OCI-LY1 (cell line): ENCODE data around the gene BOD1.
A peak's percentile ranks its signal among the peaks of the same experiment; 100 is the strongest.

Experiments used
- H2AFZ ChIP-seq: fragments of 200-600 bp; sonication (generic), shearing (Covaris generic); 2 replicates; pipeline ENCODE4 v1.6.0; 2014; ENCODE audit warnings: antibody characterized with exemption, mild to moderate bottlenecking, low read length
- H3F3A ChIP-seq: fragments of 200-600 bp; sonication (generic), shearing (Covaris generic); 2 replicates; pipeline ENCODE4 v1.6.0; 2014; ENCODE audit warnings: mild to moderate bottlenecking, antibody characterized with exemption, low read length, moderate library complexity; ENCODE audit not compliant: insufficient read depth
- H3K27ac ChIP-seq: fragments of 200-600 bp; sonication (generic); 2 replicates; pipeline ENCODE4 v1.5.1; 2014; ENCODE audit warnings: low read length, mixed run types, mild to moderate bottlenecking, low read depth; ENCODE audit not compliant: poor library complexity, severe bottlenecking
- H3K27me3 ChIP-seq: fragments of 200-600 bp; sonication (generic); 2 replicates; pipeline ENCODE4 v1.6.0; 2014; ENCODE audit warnings: antibody characterized with exemption, mild to moderate bottlenecking, low read length, moderate library complexity; ENCODE audit not compliant: insufficient read depth
- H3K36me3 ChIP-seq: fragments of 200-600 bp; sonication (generic); 2 replicates; pipeline ENCODE4 v1.6.1; 2014; ENCODE audit warnings: mild to moderate bottlenecking, antibody characterized with exemption, low read length, moderate library complexity, mixed read lengths; ENCODE audit not compliant: insufficient read depth
- H3K4me1 ChIP-seq: fragments of 200-600 bp; sonication (generic); 2 replicates; pipeline ENCODE4 v1.5.1; 2014; ENCODE audit warnings: mild to moderate bottlenecking, low read length, moderate library complexity; ENCODE audit not compliant: insufficient read depth, severe bottlenecking
- H3K4me2 ChIP-seq: fragments of 200-600 bp; sonication (generic), shearing (Covaris generic); 2 replicates; pipeline ENCODE4 v1.6.1; 2014; ENCODE audit warnings: low read length
- H3K4me3 ChIP-seq: fragments of 200-600 bp; sonication (generic); 2 replicates; pipeline ENCODE4 v1.5.1; 2014; ENCODE audit warnings: low read length, low read depth, mild to moderate bottlenecking, mixed read lengths; ENCODE audit not compliant: poor library complexity, severe bottlenecking
- H3K79me2 ChIP-seq: fragments of 200-600 bp; shearing (Covaris generic); 2 replicates; pipeline ENCODE4 v1.6.1; 2016; ENCODE audit warnings: mixed run types, low read length, mixed read lengths; ENCODE audit not compliant: insufficient read depth
- H3K9ac ChIP-seq: fragments of 200-600 bp; sonication (generic), shearing (Covaris generic); 2 replicates; pipeline ENCODE4 v1.6.1; 2014; ENCODE audit warnings: mild to moderate bottlenecking, low read length, mixed read lengths
- H3K9me2 ChIP-seq: fragments of 200-600 bp; sonication (generic), shearing (Covaris generic); 2 replicates; pipeline ENCODE4 v1.6.1; 2014; ENCODE audit warnings: low read depth, mild to moderate bottlenecking, low read length, mixed read lengths
- H3K9me3 ChIP-seq: fragments of 200-600 bp; shearing (Covaris generic); 2 replicates; pipeline ENCODE4 v1.6.1; 2014; ENCODE audit warnings: low read length, mixed read lengths
- H4K20me1 ChIP-seq: fragments of 200-600 bp; sonication (generic), shearing (Covaris generic); 2 replicates; pipeline ENCODE4 v1.6.0; 2016; ENCODE audit warnings: mild to moderate bottlenecking, low read length; ENCODE audit not compliant: insufficient read depth
- EZH2 ChIP-seq: fragments of 200-600 bp; sonication (generic), shearing (Covaris generic); IDR thresholded peaks from 2 replicates; pipeline ENCODE4 v1.8.0; 2017; ENCODE audit warnings: borderline replicate concordance, mixed run types, mild to moderate bottlenecking, antibody characterized with exemption, low read length, moderate library complexity, mixed read lengths
- TF ChIP-seq, protein P1 (sequence below): fragments of 200-600 bp; sonication (generic), shearing (Covaris generic); IDR thresholded peaks from 2 replicates; pipeline ENCODE4 v1.5.1; 2017; ENCODE audit warnings: mild to moderate bottlenecking, antibody characterized with exemption, low read length, moderate library complexity, mixed read lengths

BOD1 gene

GRCh38 chr5:173616577-173617118, at the start of gene BOD1:
BOD1 (minus strand) TSS chr5:173616650; CDS start chr5:173616436, 214 bp downstream.
- H2AFZ ChIP-seq: peak within 1 kb of the TSS; percentile 96; the same call in 1 of the 2 replicates
- H3K9ac ChIP-seq: peak within 1 kb of the TSS; percentile 91
- H3K4me2 ChIP-seq: peak within 1 kb of the TSS; percentile 82
- H3K79me2 ChIP-seq: peaks cover 34% of the 10 kb centered on the region
- peak within 1 kb of the TSS; percentile 95 for H3K4me3 ChIP-seq
- H3K4me1 ChIP-seq: peaks cover 36% of the 10 kb centered on the region
- peaks cover 31% of the 10 kb centered on the region for H3K36me3 ChIP-seq
- H3K27me3 ChIP-seq: no peaks in the 10 kb centered on the region
- H3K9me2 ChIP-seq: no peaks in the 10 kb centered on the region
- peak within 1 kb of the TSS; percentile 61 for H3K27ac ChIP-seq
- H3F3A ChIP-seq: no peaks in the 10 kb centered on the region
- no peaks in the 10 kb centered on the region for H4K20me1 ChIP-seq
- no peaks in the 10 kb centered on the region for H3K9me3 ChIP-seq
- TF ChIP-seq, protein P1, sequence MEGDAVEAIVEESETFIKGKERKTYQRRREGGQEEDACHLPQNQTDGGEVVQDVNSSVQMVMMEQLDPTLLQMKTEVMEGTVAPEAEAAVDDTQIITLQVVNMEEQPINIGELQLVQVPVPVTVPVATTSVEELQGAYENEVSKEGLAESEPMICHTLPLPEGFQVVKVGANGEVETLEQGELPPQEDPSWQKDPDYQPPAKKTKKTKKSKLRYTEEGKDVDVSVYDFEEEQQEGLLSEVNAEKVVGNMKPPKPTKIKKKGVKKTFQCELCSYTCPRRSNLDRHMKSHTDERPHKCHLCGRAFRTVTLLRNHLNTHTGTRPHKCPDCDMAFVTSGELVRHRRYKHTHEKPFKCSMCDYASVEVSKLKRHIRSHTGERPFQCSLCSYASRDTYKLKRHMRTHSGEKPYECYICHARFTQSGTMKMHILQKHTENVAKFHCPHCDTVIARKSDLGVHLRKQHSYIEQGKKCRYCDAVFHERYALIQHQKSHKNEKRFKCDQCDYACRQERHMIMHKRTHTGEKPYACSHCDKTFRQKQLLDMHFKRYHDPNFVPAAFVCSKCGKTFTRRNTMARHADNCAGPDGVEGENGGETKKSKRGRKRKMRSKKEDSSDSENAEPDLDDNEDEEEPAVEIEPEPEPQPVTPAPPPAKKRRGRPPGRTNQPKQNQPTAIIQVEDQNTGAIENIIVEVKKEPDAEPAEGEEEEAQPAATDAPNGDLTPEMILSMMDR: no peak
- TF ChIP-seq EZH2: no peak

- TF ChIP-seq, protein P1: no peak
- no peak for TF ChIP-seq EZH2
- Histone ChIP-seq H3K79me2 (no peaks in the 10 kb centered on the region), H3K9ac (no peak overlapping the region), H3K27me3 (no peaks in the 10 kb centered on the region; the same call in 1 of the 2 replicates), H3K9me3 (peaks cover 3% of the 10 kb centered on the region; the same call in 1 of the 2 replicates), H2AFZ (no peak overlapping the region), H3K4me3 (no peak overlapping the region), H3K9me2 (no peaks in the 10 kb centered on the region), H3K4me2 (no peak overlapping the region), H4K20me1 (no peaks in the 10 kb centered on the region), H3K4me1 (peaks cover 6% of the 10 kb centered on the region), H3K36me3 (peaks cover 11% of the 10 kb centered on the region; the same call in 1 of the 2 replicates), H3K27ac (no peak overlapping the region), H3F3A (no peaks in the 10 kb centered on the region)
These were observed 48.9 kb upstream of the BOD1 start for GRCh38 chr5:173665326-173665725.

DNA sequence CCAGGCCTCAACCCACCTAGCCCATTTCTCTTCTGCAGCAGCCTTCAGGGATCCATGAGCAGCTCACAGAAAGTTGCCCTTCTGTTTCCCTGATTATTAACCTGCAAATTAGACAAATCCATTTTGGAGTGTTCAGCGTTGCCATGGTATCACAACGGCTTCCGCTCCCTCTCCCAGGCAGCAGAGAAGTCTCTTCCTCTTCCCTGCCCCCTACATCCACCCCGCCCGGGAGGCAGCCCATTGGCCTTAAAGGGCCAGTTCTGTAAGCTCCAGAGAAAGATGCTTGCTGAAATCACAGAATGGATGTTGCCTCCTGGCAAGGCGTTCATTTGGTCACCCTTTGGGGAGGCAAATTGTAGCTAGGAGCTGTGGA, 47.7 kb upstream of the BOD1 start:
- Histone ChIP-seq H3K27me3 (no peaks in the 10 kb centered on the region; the same call in 1 of the 2 replicates), H3K27ac (no peak overlapping the region), H2AFZ (no peak overlapping the region), H3K4me2 (no peak overlapping the region), H3K9me2 (no peaks in the 10 kb centered on the region), H3K36me3 (peaks cover 14% of the 10 kb centered on the region; the same call in 1 of the 2 replicates), H3F3A (no peaks in the 10 kb centered on the region), H3K9ac (no peak overlapping the region), H3K4me1 (peaks cover 6% of the 10 kb centered on the region), H3K4me3 (no peak overlapping the region), H4K20me1 (no peaks in the 10 kb centered on the region), H3K79me2 (no peaks in the 10 kb centered on the region), H3K9me3 (peaks cover 3% of the 10 kb centered on the region; the same call in 1 of the 2 replicates)
- TF ChIP-seq, protein P1: no peak
- TF ChIP-seq EZH2: no peak
